HCT116 (cell line): ENCODE data around the gene METTL24. TPM values are rescaled to one million over a fixed set of nuclear protein-coding genes. Genes with fewer than 3 reads are reported as not detected.
"Not testable (repeated sequence)": the region's sequence is repeated elsewhere in the genome, so short reads cannot be mapped to it uniquely, and the experiment has no call there.

ENCODE experiments used
- ATAC-seq: fragments of 200-7000 bp; cut with Tn5 transposase; 2 replicates; pipeline ENCODE4 v1.9.1; 2020; ENCODE audit warnings: mild to moderate bottlenecking, moderate library complexity
- BruUV-seq: library from RNA; stranded (reverse); fragments of 400-500 nt; replicated peaks from 2 replicates; lab custom pipeline; 2021; lab: Mats Ljungman, UMichigan
- CTCF ChIA-PET: fragments of 300-600 bp; sonication (Branson Sonifier 250); formaldehyde crosslinking; loops from one replicate; lab custom pipeline; 2021; ENCODE audit warnings: antibody characterized with exemption; lab: Charles Lee
- POLR2A ChIA-PET: fragments of 300-600, 350-600 bp; sonication (Branson Sonifier 250); formaldehyde crosslinking; loops from one replicate; lab custom pipeline; 2021; ENCODE audit warnings: antibody characterized with exemption; lab: Charles Lee
- RAD21 ChIA-PET, 2 experiments: fragments of 300-600 bp; sonication (Branson Sonifier 250); formaldehyde crosslinking; loops; one replicate each; lab custom pipeline; 2023; ENCODE audit warnings: low total read pairs in 2 of 2; ENCODE audit not compliant: uncharacterized antibody in 2 of 2, unreplicated experiment in 2 of 2, low non-redundant PET in 1 of 2; lab: Charles Lee
- DNase-seq: peaks from one replicate; pipeline ENCODE4 v3.0.0-alpha.2; 2010; ENCODE audit warnings: low read depth, low spot score
- H2AFZ ChIP-seq: fragments of 200-600 bp; shearing (Covaris generic), sonication (generic); 2 replicates; pipeline ENCODE4 v1.6.1; 2017; ENCODE audit warnings: low read depth, mixed run types, mixed read lengths, antibody characterized with exemption, low read length; ENCODE audit not compliant: poor library complexity, severe bottlenecking
- H3K27ac ChIP-seq: 2 replicates; pipeline ENCODE4 v1.5.1; 2012; ENCODE audit warnings: low read depth, low read length
- H3K27me3 ChIP-seq: fragments of 200-600 bp; sonication (generic); 2 replicates; pipeline ENCODE4 v1.6.1; 2016; ENCODE audit warnings: mixed run types, low read length, mixed read lengths; ENCODE audit not compliant: insufficient read depth
- H3K36me3 ChIP-seq, 2 experiments: fragments of 200-500 bp in 1 of 2; fragments of 200-600 bp in 1 of 2; sonication (Bioruptor generic) in 1 of 2; sonication (generic) in 1 of 2; 2 replicates each; pipeline versions ENCODE4 v1.5.1 to v1.6.1; 2014 to 2016; ENCODE audit warnings: low read length in 2 of 2, inconsistent platforms in 1 of 2, mixed read lengths in 1 of 2, mixed run types in 1 of 2; ENCODE audit not compliant: insufficient read depth in 2 of 2, control insufficient read depth in 1 of 2
- H3K4me1 ChIP-seq, 2 experiments: fragments of 200-600 bp in 1 of 2; sonication (generic) in 1 of 2; 2 replicates each; pipeline versions ENCODE4 v1.5.1 to v1.6.1; 2012 to 2017; ENCODE audit warnings: low read length in 2 of 2, inconsistent platforms in 1 of 2, mild to moderate bottlenecking in 1 of 2, mixed read lengths in 1 of 2, mixed run types in 1 of 2, moderate library complexity in 1 of 2; ENCODE audit not compliant: insufficient read depth in 2 of 2, control insufficient read depth in 1 of 2
- H3K4me2 ChIP-seq: fragments of 200-600 bp; sonication (generic); 2 replicates; pipeline ENCODE4 v1.6.1; 2017; ENCODE audit warnings: mixed run types, low read length, mixed read lengths
- H3K4me3 ChIP-seq, 2 experiments: fragments of 200-600 bp in 1 of 2; sonication (generic) in 1 of 2; replicated peaks in 1 of 2; 2 replicates each; pipeline ENCODE4 v1.5.1; 2011 to 2016; ENCODE audit warnings: low read length in 2 of 2, control low read depth in 1 of 2, low read depth in 1 of 2, mild to moderate bottlenecking in 1 of 2, mixed read lengths in 1 of 2, mixed run types in 1 of 2
- H3K79me2 ChIP-seq: fragments of 200-600 bp; sonication (generic); 2 replicates; pipeline ENCODE4 v1.6.1; 2017; ENCODE audit warnings: mild to moderate bottlenecking, mixed run types, low read length, moderate library complexity, mixed read lengths; ENCODE audit not compliant: insufficient read depth
- H3K9ac ChIP-seq: fragments of 200-600 bp; sonication (generic); 2 replicates; pipeline ENCODE4 v1.6.1; 2016; ENCODE audit warnings: low read length, mixed read lengths
- H3K9me2 ChIP-seq: fragments of 200-600 bp; sonication (generic), shearing (Covaris generic); 2 replicates; pipeline ENCODE4 v1.6.1; 2017; ENCODE audit warnings: mixed run types, mild to moderate bottlenecking, moderate library complexity; ENCODE audit not compliant: insufficient read depth
- H3K9me3 ChIP-seq, 2 experiments: fragments of 200-500 bp in 1 of 2; fragments of 200-600 bp in 1 of 2; sonication (Bioruptor generic) in 1 of 2; sonication (generic) in 1 of 2; 2 replicates each; pipeline ENCODE4 v1.6.1; 2014 to 2017; ENCODE audit warnings: low read length in 2 of 2, mixed read lengths in 2 of 2, inconsistent platforms in 1 of 2, low read depth in 1 of 2, mild to moderate bottlenecking in 1 of 2, mixed run types in 1 of 2, moderate library complexity in 1 of 2; ENCODE audit not compliant: control insufficient read depth in 1 of 2, insufficient read depth in 1 of 2
- H4K20me1 ChIP-seq: fragments of 200-600 bp; sonication (generic), shearing (Covaris generic); 2 replicates; pipeline ENCODE4 v1.6.1; 2017; ENCODE audit warnings: mixed run types, mild to moderate bottlenecking, moderate library complexity; ENCODE audit not compliant: insufficient read depth
- ZFX ChIP-seq: fragments of 450-650 bp; IDR thresholded peaks from 2 replicates; pipeline ENCODE4 v1.6.1; 2017
- intact Hi-C: fragments of 100-400 bp; cut with micrococcal nuclease; formaldehyde crosslinking; loops from 2 replicates; pipeline ENCODE4 v1.10.0; 2022
- total RNA-seq: library from RNA; stranded (reverse); gene quantifications from one replicate; pipeline ENCODE4 v1.2.1, GENCODE V29; 2021; ENCODE audit not compliant: unreplicated experiment

The METTL24 gene
- total RNA-seq, 1 experiment from 2014 or later, result not detected

DNA sequence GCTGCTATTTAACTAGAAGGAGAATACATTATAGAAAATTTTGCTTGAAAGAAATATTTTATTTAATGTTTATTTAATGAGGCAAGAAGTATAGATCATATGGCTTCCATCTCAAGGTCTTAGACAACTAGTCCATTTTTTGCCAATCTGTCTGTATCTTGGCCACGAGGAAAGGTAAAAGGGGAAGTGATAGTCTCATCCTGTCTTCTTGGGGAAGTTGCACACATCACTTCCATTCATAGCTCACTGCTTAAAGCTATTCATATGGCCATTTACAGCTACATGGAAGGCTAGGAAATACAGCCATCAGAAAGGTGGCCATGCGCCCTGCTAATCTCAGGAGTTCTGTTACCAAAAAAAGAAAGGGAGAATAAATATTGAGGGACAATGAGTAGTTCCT, 50.8 kb downstream of the METTL24 start:
- ATAC-seq (no peak), DNase-seq (no peak)
- CTCF ChIA-PET, result no interaction called here
- no peak overlapping the region for H3K9ac ChIP-seq
- no peaks in the 10 kb centered on the region for H3K9me2 ChIP-seq
- H3K79me2 ChIP-seq, result no peaks in the 10 kb centered on the region
- H4K20me1 ChIP-seq, result no peaks in the 10 kb centered on the region
- no peaks in the 10 kb centered on the region for H3K9me3 ChIP-seq
- H3K27ac ChIP-seq, result no peak overlapping the region
- no peak overlapping the region for H3K4me2 ChIP-seq
- POLR2A ChIA-PET, result no interaction called here
- H2AFZ ChIP-seq, result no peak overlapping the region
- no peaks in the 10 kb centered on the region for H3K36me3 ChIP-seq
- 0 out of 2 replicates have a peak, but pooled peaks cover 3% of the 10 kb centered on the region for H3K27me3 ChIP-seq
- TF ChIP-seq ZFX, result no peak
- TF ChIP-seq, all 23 proteins: peak for 0
- BruUV-seq, result no TSS peak
- H3K4me1 ChIP-seq, result no peaks in the 10 kb centered on the region
- no peak overlapping the region for H3K4me3 ChIP-seq
- intact Hi-C loops, result no loop called here
- RAD21 ChIA-PET, result no interaction called here

DNA sequence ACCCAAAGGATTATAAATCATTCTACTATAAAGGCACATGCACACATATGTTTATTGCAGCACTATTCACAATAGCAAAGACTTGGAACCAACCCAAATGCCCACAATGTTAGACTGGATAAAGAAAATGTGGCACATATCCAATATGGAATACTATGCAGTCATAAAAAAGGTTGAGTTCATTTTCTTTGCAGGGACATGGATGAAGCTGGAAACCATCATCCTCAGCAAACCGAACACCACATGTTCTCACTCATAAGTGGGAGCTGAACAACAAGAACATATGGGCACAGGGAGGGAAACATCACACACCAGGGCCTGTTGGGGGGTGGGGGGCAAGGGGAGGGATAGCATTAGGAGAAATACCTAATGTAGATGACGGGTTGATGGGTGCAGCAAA, 52.3 kb downstream of the METTL24 start:
- H3K36me3 ChIP-seq, H3K9me2 ChIP-seq, ATAC-seq, H3K4me1 ChIP-seq, H3K27me3 ChIP-seq, H4K20me1 ChIP-seq, H3K4me3 ChIP-seq, H3K27ac ChIP-seq, H3K4me2 ChIP-seq, H2AFZ ChIP-seq, intact Hi-C loops, RAD21 ChIA-PET, H3K9ac ChIP-seq, CTCF ChIA-PET, DNase-seq, POLR2A ChIA-PET, H3K9me3 ChIP-seq, H3K79me2 ChIP-seq, BruUV-seq: not testable (repeated sequence)

DNA sequence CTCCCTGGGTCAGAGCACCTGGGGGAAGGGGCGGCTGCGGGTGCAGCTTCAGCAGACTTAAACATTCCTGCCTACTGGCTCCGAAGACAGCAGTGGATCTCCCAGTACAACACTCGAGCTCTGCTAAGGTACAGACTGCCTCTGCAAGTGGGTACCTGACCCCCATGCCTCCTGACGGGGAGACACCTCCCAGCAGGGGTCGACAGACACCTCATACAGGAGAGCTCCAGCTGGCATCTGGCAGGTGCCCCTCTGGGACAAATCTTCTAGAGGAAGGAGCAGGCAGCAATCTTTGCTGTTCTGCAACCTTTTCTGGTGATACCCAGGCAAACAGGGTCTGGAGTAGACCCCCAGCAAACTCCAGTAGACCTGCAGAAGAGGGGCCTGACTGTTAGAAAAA, 54.5 kb downstream of the METTL24 start:
- CTCF ChIA-PET, H3K27me3 ChIP-seq, H3K79me2 ChIP-seq, H3K9me3 ChIP-seq, DNase-seq, H3K9me2 ChIP-seq, H3K4me3 ChIP-seq, BruUV-seq, H2AFZ ChIP-seq, intact Hi-C loops, H4K20me1 ChIP-seq, RAD21 ChIA-PET, H3K27ac ChIP-seq, H3K36me3 ChIP-seq, H3K4me1 ChIP-seq, H3K9ac ChIP-seq, H3K4me2 ChIP-seq, POLR2A ChIA-PET, ATAC-seq: not testable (repeated sequence)
